Kidney (tissue), 14 donors: ENCODE measurements around the gene SAMD10. TPM values are rescaled to one million over a fixed set of nuclear protein-coding genes. Genes with fewer than 3 reads are reported as not detected.
A peak's percentile ranks its signal among the peaks of the same experiment; 100 is the strongest.

Source experiments
- DNase-seq, 5 donors: peaks; one replicate each; pipeline ENCODE4 v3.0.0-alpha.2; 2013 to 2020
- FAIRE-seq: peaks from 2 replicates; lab custom pipeline; 2012; peaks lifted over from hg19 to GRCh38; lab: Jason Lieb, UNC
- H3K27ac ChIP-seq, 2 donors: one replicate each; pipeline ENCODE4 v1.7.0; 2013; ENCODE audit warnings: low read depth in 2 of 2, low read length in 2 of 2, inconsistent platforms in 1 of 2
- H3K27me3 ChIP-seq: one replicate; pipeline ENCODE4 v1.7.1; 2013; ENCODE audit warnings: low read length, inconsistent platforms; ENCODE audit not compliant: control insufficient read depth, insufficient read depth
- H3K36me3 ChIP-seq, 3 donors: one replicate each; pipeline versions ENCODE4 v1.7.0 to v1.7.1; 2013; ENCODE audit warnings: low read length in 3 of 3, control low read depth in 1 of 3, inconsistent platforms in 1 of 3; ENCODE audit not compliant: insufficient read depth in 3 of 3, control insufficient read depth in 2 of 3
- H3K4me1 ChIP-seq, 3 donors: one replicate each; pipeline versions ENCODE4 v1.7.0 to v1.7.1; 2013; ENCODE audit warnings: low read length in 3 of 3, inconsistent platforms in 1 of 3, low read depth in 1 of 3; ENCODE audit not compliant: control insufficient read depth in 2 of 3, insufficient read depth in 2 of 3
- H3K4me3 ChIP-seq, 3 donors: one replicate each; pipeline versions ENCODE4 v1.7.0 to v1.8.1; 2013; ENCODE audit warnings: low read length in 3 of 3, control low read depth in 1 of 3, inconsistent platforms in 1 of 3
- H3K9ac ChIP-seq, 3 donors: one replicate each; pipeline versions ENCODE4 v1.7.0 to v1.7.1; 2013; ENCODE audit warnings: low read length in 3 of 3, control low read depth in 1 of 3, inconsistent platforms in 1 of 3
- H3K9me3 ChIP-seq, 3 donors: one replicate each; pipeline versions ENCODE4 v1.7.0 to v1.7.1; 2013; ENCODE audit warnings: low read length in 3 of 3, control low read depth in 1 of 3, inconsistent platforms in 1 of 3; ENCODE audit not compliant: control insufficient read depth in 2 of 3, insufficient read depth in 1 of 3
- intact Hi-C: fragments of 100-400 bp; cut with DNase I; formaldehyde crosslinking; loops from one replicate; pipeline ENCODE4 v1.11.1; 2022
- polyA plus RNA-seq: library from polyadenylated mRNA; stranded (reverse); fragments of 350-450 nt; fragmentation: Illumina TruSeq; extraction: RNeasy Lipid Tissue Mini Kit (QIAGEN cat#74804); gene quantifications from one replicate; pipeline ENCODE4 v1.2.3, GENCODE V29; 2014; ENCODE audit warnings: low read depth, low replicate concordance; ENCODE audit not compliant: insufficient read depth
- total RNA-seq: library from RNA; stranded (reverse); fragmentation: NEBNext Ultra II Directional; extraction: Animal tissue kit (Norgen Biotek cat#: 25700); gene quantifications from one replicate; pipeline ENCODE4 v1.2.1, GENCODE V29; 2021
- TF ChIP-seq, protein P1 (sequence below): IDR thresholded peaks from 3 replicates; pipeline ENCODE4 v1.5.1; 2012; ENCODE audit warnings: mild to moderate bottlenecking, moderate library complexity, borderline replicate concordance; ENCODE audit not compliant: insufficient read depth; ENCODE audit errors: extremely low read depth
- donor health status: control.
- donor health status: control.
- donor health status: control.
- donor health status: control.
- donor health status: control.
- donor health status: DM: yes; HTN: yes; CAD: no.
- donor health status: Normal renal cell carcinoma (clear cell type).

Gene SAMD10
- total and polyA plus RNA-seq, 2 donors from 2014 or later = 7.9 to 8.5 TPM

DNA sequence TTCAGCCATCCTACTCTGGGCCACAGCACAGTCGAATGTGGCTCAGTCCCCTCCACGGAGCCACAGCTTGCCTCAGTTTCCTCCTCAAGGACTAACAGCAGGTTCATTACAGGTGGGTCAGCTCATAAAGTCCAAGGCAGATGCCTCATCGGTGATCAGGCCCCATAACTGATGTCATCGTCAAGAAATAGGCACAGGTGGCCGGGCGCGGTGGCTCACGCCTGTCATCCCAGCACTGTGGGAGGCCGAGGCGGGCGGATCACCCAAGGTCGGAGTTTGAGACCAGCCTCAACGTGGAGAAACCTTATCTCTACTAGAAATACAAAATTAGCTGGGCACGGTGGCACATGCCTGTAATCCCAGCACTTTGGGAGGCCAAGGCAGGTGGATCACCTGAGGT lies 26.7 kb downstream of the SAMD10 start:
- intact Hi-C loops = no loop called here
- Histone ChIP-seq H3K27me3 (no peaks in the 10 kb centered on the region), H3K4me1 (peaks cover 4 to 63% (median 14%) of the 10 kb centered on the region in 3 donors), H3K9ac (no peak overlapping the region), H3K9me3 (no peaks in the 10 kb centered on the region), H3K27ac (no peak overlapping the region), H3K36me3 (no peaks in the 10 kb centered on the region), H3K4me3 (no peak overlapping the region)
- FAIRE-seq (no peak), DNase-seq (no peak)
- TF ChIP-seq, protein P1, sequence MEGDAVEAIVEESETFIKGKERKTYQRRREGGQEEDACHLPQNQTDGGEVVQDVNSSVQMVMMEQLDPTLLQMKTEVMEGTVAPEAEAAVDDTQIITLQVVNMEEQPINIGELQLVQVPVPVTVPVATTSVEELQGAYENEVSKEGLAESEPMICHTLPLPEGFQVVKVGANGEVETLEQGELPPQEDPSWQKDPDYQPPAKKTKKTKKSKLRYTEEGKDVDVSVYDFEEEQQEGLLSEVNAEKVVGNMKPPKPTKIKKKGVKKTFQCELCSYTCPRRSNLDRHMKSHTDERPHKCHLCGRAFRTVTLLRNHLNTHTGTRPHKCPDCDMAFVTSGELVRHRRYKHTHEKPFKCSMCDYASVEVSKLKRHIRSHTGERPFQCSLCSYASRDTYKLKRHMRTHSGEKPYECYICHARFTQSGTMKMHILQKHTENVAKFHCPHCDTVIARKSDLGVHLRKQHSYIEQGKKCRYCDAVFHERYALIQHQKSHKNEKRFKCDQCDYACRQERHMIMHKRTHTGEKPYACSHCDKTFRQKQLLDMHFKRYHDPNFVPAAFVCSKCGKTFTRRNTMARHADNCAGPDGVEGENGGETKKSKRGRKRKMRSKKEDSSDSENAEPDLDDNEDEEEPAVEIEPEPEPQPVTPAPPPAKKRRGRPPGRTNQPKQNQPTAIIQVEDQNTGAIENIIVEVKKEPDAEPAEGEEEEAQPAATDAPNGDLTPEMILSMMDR = no peak

DNA sequence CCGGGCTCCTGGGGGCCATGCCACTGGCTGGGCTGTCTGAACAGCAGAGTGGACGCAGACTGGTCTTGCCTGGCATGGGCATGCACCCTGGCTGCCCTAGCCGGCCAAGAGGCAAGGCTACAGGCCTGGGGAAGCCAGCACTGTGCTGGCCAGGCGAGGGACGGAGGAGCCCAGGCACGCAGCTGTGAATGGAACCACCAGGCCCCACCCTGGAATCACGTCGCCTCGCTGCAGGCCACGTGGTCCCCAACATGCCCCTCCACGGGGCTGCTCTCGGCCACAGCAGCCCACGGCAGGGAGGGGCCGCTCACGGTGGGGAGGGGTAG lies 27.3 kb downstream of the SAMD10 start:
- Histone ChIP-seq H3K4me1 (peaks cover 4 to 59% (median 14%) of the 10 kb centered on the region in 3 donors), H3K27ac (no peak overlapping the region), H3K4me3 (no peak overlapping the region), H3K36me3 (no peaks in the 10 kb centered on the region), H3K9ac (no peak overlapping the region), H3K27me3 (no peaks in the 10 kb centered on the region), H3K9me3 (no peaks in the 10 kb centered on the region)
- no peak for DNase-seq
- FAIRE-seq = no peak
- intact Hi-C loops = no loop called here
- TF ChIP-seq, protein P1 = no peak

DNA sequence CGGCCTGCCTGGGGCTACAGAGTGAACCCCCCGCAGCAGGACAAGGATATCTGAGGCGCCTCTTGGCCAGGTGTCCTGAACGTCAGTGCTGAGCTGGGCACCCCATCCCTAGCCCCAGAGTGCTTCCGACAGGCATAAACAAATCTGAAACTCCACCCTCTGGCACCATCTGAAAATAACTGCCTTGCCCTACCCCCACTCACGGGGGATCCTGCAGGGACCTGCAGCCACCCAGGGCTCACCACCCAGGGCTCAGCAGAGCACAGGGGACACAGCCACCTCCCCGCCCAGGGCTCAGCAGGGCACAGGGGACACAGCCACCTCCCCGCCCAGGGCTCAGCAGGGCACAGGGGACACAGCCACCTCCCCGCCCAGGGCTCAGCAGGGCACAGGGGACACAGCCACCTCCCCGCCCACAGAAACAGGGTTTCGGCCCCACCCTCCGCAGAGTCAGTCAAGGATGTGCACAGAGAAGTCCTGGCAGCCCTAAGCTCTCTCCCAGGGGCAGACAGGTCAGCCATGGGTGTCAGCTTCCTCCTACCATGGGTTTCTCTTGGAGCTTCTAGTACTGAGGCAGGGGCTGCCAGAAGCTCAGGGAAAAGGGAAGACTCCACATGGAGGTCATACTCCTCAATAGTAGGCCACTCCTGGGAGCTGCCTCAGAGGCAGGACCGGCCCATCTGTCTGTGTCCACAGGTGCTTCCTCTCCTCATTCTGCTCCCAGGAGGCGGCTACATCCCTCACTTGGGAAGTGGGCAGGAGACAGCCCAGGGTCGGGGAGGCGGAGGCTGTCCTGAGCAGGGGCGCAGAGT lies 27.8 kb downstream of the SAMD10 start:
- no peak for FAIRE-seq
- peak in 1 of 5 donors; percentile 81 for DNase-seq
- Histone ChIP-seq H3K9me3 (no peaks in the 10 kb centered on the region), H3K27ac (peak overlapping the region; percentile 37 to 57), H3K4me3 (no peak overlapping the region), H3K36me3 (no peaks in the 10 kb centered on the region), H3K27me3 (no peaks in the 10 kb centered on the region), H3K9ac (peak overlapping the region in 1 of 3 donors; percentile 26), H3K4me1 (peaks cover 4 to 59% (median 14%) of the 10 kb centered on the region in 3 donors)
- intact Hi-C loops = no loop called here
- TF ChIP-seq, protein P1 = no peak
